Stomach (tissue), 9 donors: ENCODE results near the gene CXCL8. TPM values are rescaled to one million over a fixed set of nuclear protein-coding genes. Genes with fewer than 3 reads are reported as not detected.

Source experiments
- DNase-seq, 2 donors: peaks; one replicate each; pipeline versions ENCODE4 v3.0.0 to v3.0.0-alpha.2; 2013 to 2019
- H3K27ac ChIP-seq, 5 donors: fragments of 200-600 bp in 4 of 5; sonication (generic) in 4 of 5; one replicate each; pipeline ENCODE4 v1.5.1; 2013 to 2019; ENCODE audit warnings: mild to moderate bottlenecking in 1 of 5, moderate library complexity in 1 of 5
- H3K27me3 ChIP-seq, 3 donors: fragments of 200-600 bp; sonication (generic); one replicate each; pipeline ENCODE4 v1.5.1; 2017 to 2019; ENCODE audit warnings: mixed run types in 1 of 3
- H3K36me3 ChIP-seq, 4 donors: fragments of 200-600 bp; sonication (generic); 1 replicate in 3 of 4; 2 replicates in 1 of 4; pipeline ENCODE4 v1.5.1; 2016 to 2019
- H3K4me1 ChIP-seq, 4 donors: fragments of 200-600 bp; sonication (generic); one replicate each; pipeline ENCODE4 v1.5.1; 2016 to 2019
- H3K4me3 ChIP-seq, 4 donors: fragments of 200-600 bp; sonication (generic) in 3 of 4; one replicate each; pipeline ENCODE4 v1.5.1; 2016 to 2019; ENCODE audit warnings: mild to moderate bottlenecking in 1 of 4
- H3K9me3 ChIP-seq, 4 donors: fragments of 200-600 bp; sonication (generic); one replicate each; pipeline ENCODE4 v1.5.1; 2016 to 2019
- CTCF ChIP-seq, 7 experiments: fragments of 450-650 bp in 4 of 7; fragments of 200-600 bp in 3 of 7; sonication (generic) in 3 of 7; IDR thresholded peaks; one replicate each; pipeline ENCODE4 v1.5.1; 2016 to 2019; ENCODE audit warnings: antibody characterized with exemption in 7 of 7, control low read depth in 2 of 7, mild to moderate bottlenecking in 1 of 7
- EP300 ChIP-seq: sonication (generic); formaldehyde crosslinking; IDR thresholded peaks from one replicate; pipeline ENCODE4 v1.6.1; 2017; ENCODE audit warnings: antibody characterized with exemption
- POLR2A ChIP-seq, 4 donors: fragments of 450-650 bp; IDR thresholded peaks; one replicate each; pipeline ENCODE4 v1.6.1; 2016; ENCODE audit warnings: antibody characterized with exemption in 4 of 4, control low read depth in 2 of 4, mild to moderate bottlenecking in 1 of 4, moderate library complexity in 1 of 4
- POLR2AphosphoS5 ChIP-seq, 3 donors: sonication (generic); formaldehyde crosslinking; IDR thresholded peaks; one replicate each; pipeline ENCODE4 v1.6.1; 2016; ENCODE audit warnings: antibody characterized with exemption in 3 of 3
- WGBS, 5 donors: extraction: QIAGEN DNeasy Blood & Tissue Kit in 3 of 5; methylation state at CpG; one replicate each; pipeline versions ENCODE4 v1.1.5 to v1.1.7; 2013 to 2018; 5-methylcytosine and 5-hydroxymethylcytosine counted together
- intact Hi-C: fragments of 100-400 bp; cut with DNase I; formaldehyde crosslinking; loops from one replicate; pipeline ENCODE4 v1.15.1; 2023; ENCODE audit warnings: low total_unique reads
- polyA plus RNA-seq, 3 donors: library from polyadenylated mRNA; stranded (reverse); fragments of 200-250 nt; gene quantifications; one replicate each; pipeline ENCODE4 v1.2.3, GENCODE V29; 2013
- total RNA-seq, 5 donors: library from RNA; depleted of rRNA; stranded (reverse); fragments of >200 nt; gene quantifications; one replicate each; pipeline versions ENCODE4 v1.1.0 to v1.2.3, GENCODE V29; 2014 to 2016
- donor health status: healthy with polysubstance abuse.
- donor health status: Bipolar disorder and iron deficiency.
- donor health status: healthy.

Gene CXCL8
- total and polyA plus RNA-seq, 8 donors: 3.6 to 163 (median 6.6) TPM; not detected in 2

GRCh38 chr4:73728091-73728741 lies 12.2 kb upstream of the CXCL8 start:
- WGBS, 5 donors: 82 to 94% (median 91%) methylated on average over 6 of the region's 6 CpGs
- H3K27me3 ChIP-seq: no peaks in the 10 kb centered on the region
- intact Hi-C loops: no loop called here
- no peak overlapping the region for H3K27ac ChIP-seq
- no peak for DNase-seq
- TF ChIP-seq POLR2A (IDR thresholded peaks at IDR 0.05) (no peak), CTCF (IDR thresholded peaks at IDR 0.05) (no peak), POLR2AphosphoS5 (IDR thresholded peaks at IDR 0.05) (no peak), EP300 (no peak)
- H3K36me3 ChIP-seq: no peaks in the 10 kb centered on the region
- H3K4me1 ChIP-seq: peaks cover 0 to 33% (median 2%) of the 10 kb centered on the region in 4 donors
- no peaks in the 10 kb centered on the region for H3K9me3 ChIP-seq
- H3K4me3 ChIP-seq: no peak overlapping the region

DNA sequence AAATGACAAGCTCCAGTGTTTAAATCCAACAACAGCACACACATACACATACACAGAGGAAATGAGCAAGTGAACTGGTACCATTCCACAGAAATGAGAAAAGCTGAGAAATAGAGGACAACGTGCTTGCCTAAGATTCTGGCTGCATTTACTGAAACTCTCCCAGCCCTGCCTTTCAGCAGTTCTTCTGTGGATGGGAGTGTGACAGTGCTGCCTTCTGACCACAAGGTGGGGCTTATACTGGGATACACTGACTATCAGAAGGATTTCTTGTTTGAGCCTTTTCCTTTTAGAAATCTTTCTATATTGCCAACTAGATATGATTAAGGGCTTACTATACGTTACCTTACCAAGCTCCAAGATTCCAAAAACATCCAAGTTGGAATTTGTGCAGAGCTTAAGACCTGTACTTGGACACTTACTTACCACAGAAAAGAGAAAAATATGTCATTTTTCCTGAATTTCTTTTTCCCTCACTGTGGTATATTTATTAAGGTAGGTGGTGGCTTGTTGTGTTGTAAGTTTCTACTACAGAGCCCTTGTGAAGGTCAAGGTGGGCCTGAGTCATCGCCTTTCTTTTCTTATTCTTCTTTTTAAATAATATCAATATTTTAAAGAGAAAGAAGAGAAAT lies 10.7 kb upstream of the CXCL8 start:
- TF ChIP-seq POLR2A (IDR thresholded peaks at IDR 0.05) (no peak), POLR2AphosphoS5 (IDR thresholded peaks at IDR 0.05) (peak in 1 of 3 donors; percentile 26), EP300 (no peak), CTCF (IDR thresholded peaks at IDR 0.05) (peak in 5 of 7 experiments; percentile 52 to 81 (median 76))
- Histone ChIP-seq H3K36me3 (no peaks in the 10 kb centered on the region), H3K27ac (no peak overlapping the region), H3K4me1 (peaks cover 0 to 45% (median 2%) of the 10 kb centered on the region in 4 donors), H3K4me3 (no peak overlapping the region), H3K27me3 (no peaks in the 10 kb centered on the region), H3K9me3 (no peaks in the 10 kb centered on the region)
- DNase-seq: peak; percentile 70 to 86
- 31 to 41% (median 32%) methylated on average over 3 of the region's 3 CpGs for WGBS, 5 donors
- intact Hi-C loops: no loop called here

DNA sequence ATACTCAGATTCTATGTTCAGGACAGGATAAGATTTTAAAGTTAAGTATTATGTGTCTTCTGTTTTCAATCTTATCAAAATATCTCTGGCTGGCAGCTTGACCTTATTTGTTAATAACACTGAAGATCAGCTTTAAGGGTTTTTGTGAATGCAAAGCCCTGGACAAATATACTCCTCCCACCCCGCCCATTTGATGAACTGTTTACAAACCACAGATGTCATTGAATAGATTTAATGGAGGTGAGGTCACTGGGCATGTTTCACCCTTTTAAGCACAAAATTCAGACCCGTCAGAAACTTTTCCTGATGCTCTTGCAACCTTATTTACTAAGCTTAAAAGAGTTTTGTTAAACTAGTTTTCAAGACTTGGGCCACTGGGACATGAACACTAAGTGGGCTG lies 10.1 kb upstream of the CXCL8 start:
- no peaks in the 10 kb centered on the region for H3K36me3 ChIP-seq
- WGBS, 5 donors: 64 to 70% (median 67%) methylated on average over 2 of the region's 2 CpGs
- no peaks in the 10 kb centered on the region for H3K9me3 ChIP-seq
- H3K27me3 ChIP-seq: no peaks in the 10 kb centered on the region
- no peak for DNase-seq
- TF ChIP-seq EP300: no peak
- no peak for TF ChIP-seq CTCF (IDR thresholded peaks at IDR 0.05)
- no peak for TF ChIP-seq POLR2A (IDR thresholded peaks at IDR 0.05)
- TF ChIP-seq POLR2AphosphoS5 (IDR thresholded peaks at IDR 0.05): no peak
- H3K27ac ChIP-seq: peak overlapping the region in 1 of 5 donors; percentile 16
- intact Hi-C loops: no loop called here
- no peak overlapping the region for H3K4me3 ChIP-seq
- H3K4me1 ChIP-seq: peaks cover 0 to 48% (median 2%) of the 10 kb centered on the region in 4 donors

DNA sequence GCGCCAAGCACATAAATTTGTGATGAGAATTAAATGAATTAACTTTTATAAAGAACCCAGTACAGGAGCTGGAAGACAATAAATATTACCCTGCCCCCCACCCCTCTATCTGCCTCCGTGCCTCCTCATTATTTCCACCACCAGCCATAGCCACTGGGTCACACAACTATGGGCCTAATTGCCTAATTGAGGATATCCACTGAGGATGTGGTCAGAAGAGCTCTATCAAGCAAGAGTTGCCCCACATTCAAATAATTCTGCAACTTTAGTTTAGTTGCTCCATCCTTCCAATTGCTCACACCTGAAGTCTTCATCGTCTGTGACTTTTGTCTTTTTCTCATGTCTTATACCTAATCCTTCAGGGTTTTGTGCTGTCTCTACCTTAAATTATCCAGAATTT lies 9.5 kb upstream of the CXCL8 start:
- Histone ChIP-seq H3K36me3 (no peaks in the 10 kb centered on the region), H3K9me3 (no peaks in the 10 kb centered on the region), H3K4me3 (no peak overlapping the region), H3K4me1 (peaks cover 0 to 47% (median 2%) of the 10 kb centered on the region in 4 donors), H3K27me3 (no peaks in the 10 kb centered on the region), H3K27ac (peak overlapping the region in 2 of 5 donors; percentile 50 to 62)
- DNase-seq: no peak
- WGBS, 5 donors: 84 to 96% (median 94%) methylated on average over 3 of the region's 3 CpGs
- TF ChIP-seq EP300: no peak
- TF ChIP-seq CTCF (IDR thresholded peaks at IDR 0.05): no peak
- no peak for TF ChIP-seq POLR2A (IDR thresholded peaks at IDR 0.05)
- no peak for TF ChIP-seq POLR2AphosphoS5 (IDR thresholded peaks at IDR 0.05)
- intact Hi-C loops: no loop called here
